H9 (cell line): ENCODE data around the gene COL4A1. TPM values are rescaled to one million over a fixed set of nuclear protein-coding genes. Genes with fewer than 3 reads are reported as not detected.

Experiments used
- DNase-seq: peaks from one replicate; pipeline ENCODE4 v3.0.0-alpha.2; 2017
- H2AFZ ChIP-seq: one replicate; pipeline ENCODE4 v1.6.1; 2013; ENCODE audit warnings: mild to moderate bottlenecking, low read length, control low read depth, moderate library complexity
- H2AK5ac ChIP-seq: 2 replicates; pipeline ENCODE4 v1.6.1; 2013; ENCODE audit warnings: low read length, control low read depth, mixed read lengths; ENCODE audit not compliant: insufficient read length
- H2BK120ac ChIP-seq: one replicate; pipeline ENCODE4 v1.6.1; 2013; ENCODE audit warnings: low read depth, mild to moderate bottlenecking, low read length, control low read depth, inconsistent platforms; ENCODE audit not compliant: poor library complexity, severe bottlenecking
- H2BK12ac ChIP-seq: 2 replicates; pipeline ENCODE4 v1.6.1; 2013; ENCODE audit warnings: low read length, control low read depth, mixed read lengths, low read depth; ENCODE audit not compliant: insufficient read length
- H2BK15ac ChIP-seq: 2 replicates; pipeline ENCODE4 v1.6.1; 2013; ENCODE audit warnings: low read depth, low read length, control low read depth
- H2BK20ac ChIP-seq: one replicate; pipeline ENCODE4 v1.6.1; 2013; ENCODE audit warnings: low read depth, mild to moderate bottlenecking, low read length, control low read depth, inconsistent platforms; ENCODE audit not compliant: poor library complexity, severe bottlenecking
- H2BK5ac ChIP-seq: 2 replicates; pipeline ENCODE4 v1.6.1; 2013; ENCODE audit warnings: low read length, control low read depth, mixed read lengths; ENCODE audit not compliant: insufficient read length
- H3K14ac ChIP-seq: 2 replicates; pipeline ENCODE4 v1.6.1; 2013; ENCODE audit warnings: low read length, control low read depth; ENCODE audit not compliant: insufficient read depth
- H3K18ac ChIP-seq: 2 replicates; pipeline ENCODE4 v1.6.1; 2013; ENCODE audit warnings: low read depth, mild to moderate bottlenecking, mixed read lengths, low read length, control low read depth; ENCODE audit not compliant: insufficient read length
- H3K23ac ChIP-seq: 2 replicates; pipeline ENCODE4 v1.6.1; 2013; ENCODE audit warnings: low read length, control low read depth, mixed read lengths, low read depth; ENCODE audit not compliant: insufficient read length
- H3K23me2 ChIP-seq: 2 replicates; pipeline ENCODE4 v1.6.1; 2013; ENCODE audit warnings: low read depth, mild to moderate bottlenecking, mixed read lengths, low read length, control low read depth; ENCODE audit not compliant: insufficient read length, poor library complexity, severe bottlenecking
- H3K27ac ChIP-seq: 2 replicates; pipeline ENCODE4 v1.5.1; 2013; ENCODE audit warnings: low read length, control low read depth, mixed read lengths, low read depth; ENCODE audit not compliant: insufficient read length
- H3K27me3 ChIP-seq: 2 replicates; pipeline ENCODE4 v1.6.1; 2013; ENCODE audit warnings: low read length, control low read depth, inconsistent platforms; ENCODE audit not compliant: insufficient read depth
- H3K4ac ChIP-seq: 2 replicates; pipeline ENCODE4 v1.6.1; 2013; ENCODE audit warnings: low read depth, mild to moderate bottlenecking, control low read depth, inconsistent platforms, low read length, moderate library complexity
- H3K4me1 ChIP-seq: 2 replicates; pipeline ENCODE4 v1.6.1; 2013; ENCODE audit warnings: low read length, control low read depth, inconsistent platforms; ENCODE audit not compliant: insufficient read depth
- H3K4me2 ChIP-seq: 2 replicates; pipeline ENCODE4 v1.6.1; 2013; ENCODE audit warnings: low read length, control low read depth, mixed read lengths; ENCODE audit not compliant: insufficient read length, insufficient read depth
- H3K56ac ChIP-seq: 2 replicates; pipeline ENCODE4 v1.6.1; 2013; ENCODE audit warnings: low read depth, mild to moderate bottlenecking, mixed read lengths, low read length, control low read depth; ENCODE audit not compliant: insufficient read length
- H3K79me1 ChIP-seq: 2 replicates; pipeline ENCODE4 v1.6.1; 2013; ENCODE audit warnings: low read depth, mild to moderate bottlenecking, moderate library complexity, low read length, control low read depth, inconsistent platforms; ENCODE audit not compliant: insufficient read depth, poor library complexity, severe bottlenecking
- H3K79me2 ChIP-seq: 2 replicates; pipeline ENCODE4 v1.6.1; 2013; ENCODE audit warnings: low read length, control low read depth, inconsistent platforms; ENCODE audit not compliant: insufficient read depth
- H3K9ac ChIP-seq: 2 replicates; pipeline ENCODE4 v1.6.1; 2013; ENCODE audit warnings: low read length, control low read depth, mixed read lengths; ENCODE audit not compliant: insufficient read length; ENCODE audit errors: extremely low read depth
- H3K9me3 ChIP-seq: one replicate; pipeline ENCODE4 v1.6.1; 2013; ENCODE audit warnings: low read depth, low read length, inconsistent platforms; ENCODE audit not compliant: control insufficient read depth
- H3T11ph ChIP-seq: one replicate; pipeline ENCODE4 v1.6.1; 2013; ENCODE audit warnings: mild to moderate bottlenecking, low read length, control low read depth, inconsistent platforms
- H4K20me1 ChIP-seq: one replicate; pipeline ENCODE4 v1.6.1; 2013; ENCODE audit not compliant: control insufficient read depth, insufficient read length, insufficient read depth
- H4K5ac ChIP-seq: 2 replicates; pipeline ENCODE4 v1.6.1; 2013; ENCODE audit warnings: low read depth, mild to moderate bottlenecking, mixed read lengths, low read length, control low read depth; ENCODE audit not compliant: insufficient read length
- H4K8ac ChIP-seq: replicated peaks from 2 replicates; pipeline ENCODE4 v1.6.1; 2013; ENCODE audit warnings: low read length, control low read depth, mixed read lengths, low read depth; ENCODE audit not compliant: insufficient read length
- H4K91ac ChIP-seq: 2 replicates; pipeline ENCODE4 v1.6.1; 2013; ENCODE audit warnings: low read depth, mild to moderate bottlenecking, moderate library complexity, mixed read lengths, low read length, control low read depth; ENCODE audit not compliant: insufficient read length
- H3K27ac Mint-ChIP-seq, 3 experiments: 2 replicates in 2 of 3; 3 replicates in 1 of 3; pipeline ENCODE4 v1.8.0; 2020 to 2021; ENCODE audit warnings: mixed read lengths in 3 of 3, mild to moderate bottlenecking in 1 of 3, moderate library complexity in 1 of 3
- H3K27me3 Mint-ChIP-seq: 2 replicates; pipeline ENCODE4 v1.8.0; 2021; ENCODE audit warnings: low read depth, mild to moderate bottlenecking, moderate library complexity, mixed read lengths
- H3K36me3 Mint-ChIP-seq, 3 experiments: 2 replicates in 2 of 3; 3 replicates in 1 of 3; pipeline ENCODE4 v1.8.0; 2020 to 2021; ENCODE audit warnings: low read depth in 3 of 3, mixed read lengths in 3 of 3; ENCODE audit not compliant: insufficient read depth in 1 of 3
- H3K4me1 Mint-ChIP-seq, 2 experiments: 2 replicates each; pipeline ENCODE4 v1.8.0; 2020; ENCODE audit warnings: mixed read lengths in 2 of 2
- H3K4me3 Mint-ChIP-seq, 2 experiments: 2 replicates in 1 of 2; 3 replicates in 1 of 2; pipeline ENCODE4 v1.8.0; 2020 to 2021; ENCODE audit warnings: mild to moderate bottlenecking in 2 of 2, mixed read lengths in 2 of 2, moderate library complexity in 1 of 2
- H3K9me3 Mint-ChIP-seq, 2 experiments: 2 replicates in 1 of 2; 3 replicates in 1 of 2; pipeline ENCODE4 v1.8.0; 2020; ENCODE audit warnings: mild to moderate bottlenecking in 2 of 2, mixed read lengths in 2 of 2, moderate library complexity in 1 of 2
- WGBS: extraction: QIAGEN DNeasy Blood & Tissue Kit; methylation state at CpG from one replicate; pipeline ENCODE4 v1.1.7; 2013; ENCODE audit warnings: missing lambda C conversion rate, low lambda C conversion rate, mixed read lengths; ENCODE audit not compliant: insufficient read length; ENCODE audit errors: extremely low coverage; 5-methylcytosine and 5-hydroxymethylcytosine counted together
- total RNA-seq: library from RNA; stranded (reverse); gene quantifications from 2 replicates; pipeline ENCODE4 v1.2.1, GENCODE V29; 2021
- TF ChIP-seq, protein P1 (sequence below): fragments of 200-600 bp; sonication (generic); conservative IDR thresholded peaks from 3 replicates; pipeline ENCODE4 v1.8.0; 2021; ENCODE audit warnings: antibody characterized with exemption, mild to moderate bottlenecking

Gene COL4A1
- total RNA-seq, 1 experiment from 2014 or later, result 73.1 TPM

GRCh38 chr13:110126391-110126961 lies 180.5 kb downstream of the COL4A1 start:
- Histone ChIP-seq H3K4me2 (no peak overlapping the region), H3K23me2 (no peaks in the 10 kb centered on the region), H3K27ac (no peak overlapping the region), H3K56ac (no peak overlapping the region), H3T11ph (no peak overlapping the region), H2BK12ac (no peak overlapping the region), H3K79me2 (no peaks in the 10 kb centered on the region), H2BK5ac (no peak overlapping the region), H2BK120ac (no peak overlapping the region), H3K9ac (no peak overlapping the region), H3K23ac (no peak overlapping the region), H4K5ac (no peak overlapping the region), H3K9me3 (no peaks in the 10 kb centered on the region), H3K18ac (peak overlapping the region; percentile 9), H2AK5ac (no peak overlapping the region), H4K8ac (no peak overlapping the region), H3K4me1 (no peaks in the 10 kb centered on the region; the same call in 1 of the 2 replicates), H4K20me1 (no peaks in the 10 kb centered on the region), H3K4ac (no peak overlapping the region), H3K79me1 (no peaks in the 10 kb centered on the region), H2BK15ac (no peak overlapping the region), H4K91ac (no peak overlapping the region), H3K14ac (no peak overlapping the region), H3K27me3 (no peaks in the 10 kb centered on the region), H2BK20ac (no peak overlapping the region), H2AFZ (no peak overlapping the region)
- Mint-ChIP-seq H3K36me3 (no peaks in the 10 kb centered on the region; a peak in 1 of 7 replicates), H3K27me3 (peaks cover 14% of the 10 kb centered on the region), H3K9me3 (no peaks in the 10 kb centered on the region), H3K4me3 (peak overlapping the region in 1 of 2 experiments; percentile 20; a peak in 2 of 5 replicates), H3K4me1 (peaks cover 58 to 63% of the 10 kb centered on the region in 2 experiments), H3K27ac (peak overlapping the region; percentile 57 to 86 (median 59); a peak in 5 of 7 replicates)
- WGBS, result no CpG with 5 or more reads among the region's 12 CpGs
- TF ChIP-seq, protein P1, sequence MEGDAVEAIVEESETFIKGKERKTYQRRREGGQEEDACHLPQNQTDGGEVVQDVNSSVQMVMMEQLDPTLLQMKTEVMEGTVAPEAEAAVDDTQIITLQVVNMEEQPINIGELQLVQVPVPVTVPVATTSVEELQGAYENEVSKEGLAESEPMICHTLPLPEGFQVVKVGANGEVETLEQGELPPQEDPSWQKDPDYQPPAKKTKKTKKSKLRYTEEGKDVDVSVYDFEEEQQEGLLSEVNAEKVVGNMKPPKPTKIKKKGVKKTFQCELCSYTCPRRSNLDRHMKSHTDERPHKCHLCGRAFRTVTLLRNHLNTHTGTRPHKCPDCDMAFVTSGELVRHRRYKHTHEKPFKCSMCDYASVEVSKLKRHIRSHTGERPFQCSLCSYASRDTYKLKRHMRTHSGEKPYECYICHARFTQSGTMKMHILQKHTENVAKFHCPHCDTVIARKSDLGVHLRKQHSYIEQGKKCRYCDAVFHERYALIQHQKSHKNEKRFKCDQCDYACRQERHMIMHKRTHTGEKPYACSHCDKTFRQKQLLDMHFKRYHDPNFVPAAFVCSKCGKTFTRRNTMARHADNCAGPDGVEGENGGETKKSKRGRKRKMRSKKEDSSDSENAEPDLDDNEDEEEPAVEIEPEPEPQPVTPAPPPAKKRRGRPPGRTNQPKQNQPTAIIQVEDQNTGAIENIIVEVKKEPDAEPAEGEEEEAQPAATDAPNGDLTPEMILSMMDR, result no peak
- peak; percentile 69 for DNase-seq
